GM18508 (cell line): ENCODE data around the gene MAPK1.
"Not testable (repeated sequence)": the region's sequence is repeated elsewhere in the genome, so short reads cannot be mapped to it uniquely, and the experiment has no call there.

Experiments
- ATAC-seq: cut with Tn5 transposase; IDR thresholded peaks from one replicate; pipeline ENCODE4 v1.9.1; 2021; ENCODE audit warnings: moderate number of reproducible peaks; ENCODE audit not compliant: insufficient read depth, unreplicated experiment

MAPK1 gene

GRCh38 chr22:21796863-21797262 lies 70.6 kb downstream of the MAPK1 start:
- ATAC-seq = no peak

- no peak for ATAC-seq
These were observed 71.2 kb downstream of the MAPK1 start for GRCh38 chr22:21796231-21796630.

- not testable (repeated sequence) for ATAC-seq
These were observed 73.7 kb downstream of the MAPK1 start for GRCh38 chr22:21793716-21794115.

GRCh38 chr22:21791635-21792625 lies 75.5 kb downstream of the MAPK1 start:
- ATAC-seq = no peak

GRCh38 chr22:21790849-21791610 lies 76.4 kb downstream of the MAPK1 start:
- not testable (repeated sequence) for ATAC-seq

GRCh38 chr22:21790359-21790758 lies 77.1 kb downstream of the MAPK1 start:
- ATAC-seq = no peak

GRCh38 chr22:21787565-21787964 lies 79.9 kb downstream of the MAPK1 start:
- not testable (repeated sequence) for ATAC-seq

- ATAC-seq = no peak
These were observed 87.2 kb downstream of the MAPK1 start for GRCh38 chr22:21780259-21780658.

GRCh38 chr22:21779444-21779843 lies 88.0 kb downstream of the MAPK1 start:
- no peak for ATAC-seq

- no peak for ATAC-seq
These were observed 88.6 kb downstream of the MAPK1 start for GRCh38 chr22:21778705-21779363.

GRCh38 chr22:21771631-21771976 lies 95.8 kb downstream of the MAPK1 start:
- no peak for ATAC-seq

- ATAC-seq = no peak
These were observed 99.0 kb downstream of the MAPK1 start for GRCh38 chr22:21768435-21768834.

- ATAC-seq = no peak
These were observed 100.6 kb downstream of the MAPK1 start for GRCh38 chr22:21766691-21767462.

GRCh38 chr22:21765909-21766529 lies 101.4 kb downstream of the MAPK1 start:
- ATAC-seq = no peak

GRCh38 chr22:21764038-21764804 lies 103.2 kb downstream of the MAPK1 start:
- ATAC-seq = no peak

GRCh38 chr22:21762712-21763581 lies 104.5 kb downstream of the MAPK1 start:
- ATAC-seq = no peak

GRCh38 chr22:21761994-21762680 lies 105.3 kb downstream of the MAPK1 start:
- no peak for ATAC-seq
